HepG2 (cell line): Measurements from ENCODE around the gene GOLGA8B. TPM values are rescaled to one million over a fixed set of nuclear protein-coding genes. Genes with fewer than 3 reads are reported as not detected.

Source experiments
- ATAC-seq: fragments of 200-7000 bp; cut with Tn5 transposase; 3 replicates; pipeline ENCODE4 v1.9.1; 2020; ENCODE audit warnings: mild to moderate bottlenecking, moderate library complexity
- BruUV-seq: library from RNA; stranded (reverse); fragments of 400-500 nt; replicated peaks from 2 replicates; lab custom pipeline; 2021; lab: Mats Ljungman, UMichigan
- CTCF ChIA-PET: fragments of 300-600 bp; formaldehyde crosslinking; extraction: SDS; loops from one replicate; lab custom pipeline; 2021; ENCODE audit warnings: low total read pairs, inconsistent platforms, low intra/inter-chr PET ratio; lab: Yijun Ruan, JAX
- POLR2A ChIA-PET: fragments of 350-600 bp; sonication (Branson Sonifier 250); formaldehyde crosslinking; loops from one replicate; lab custom pipeline; 2020; ENCODE audit warnings: antibody characterized with exemption, inconsistent platforms; lab: Yijun Ruan, JAX
- DNase-seq: peaks from one replicate; pipeline ENCODE4 v3.0.0-alpha.2; 2015; ENCODE audit warnings: low spot score
- FAIRE-seq: peaks from 3 replicates; lab custom pipeline; 2011; peaks lifted over from hg19 to GRCh38; lab: Jason Lieb, UNC
- H2AFZ ChIP-seq: one replicate; pipeline ENCODE4 v1.6.1; 2011; ENCODE audit warnings: low read length, inconsistent platforms
- H3K27ac ChIP-seq: fragments of 300-600 bp; 3 replicates; pipeline ENCODE4 v1.8.0; 2011; ENCODE audit warnings: mixed run types, mild to moderate bottlenecking, mixed read lengths, low read length, inconsistent platforms; ENCODE audit not compliant: insufficient read depth; ENCODE audit errors: extremely low read length
- H3K27me3 ChIP-seq, 2 experiments: fragments of 200-600 bp in 1 of 2; 2 replicates in 1 of 2; 3 replicates in 1 of 2; pipeline versions ENCODE4 v1.6.0 to v1.8.0; 2011; ENCODE audit warnings: low read length in 2 of 2, mild to moderate bottlenecking in 2 of 2, moderate library complexity in 2 of 2, inconsistent platforms in 1 of 2; ENCODE audit not compliant: insufficient read depth in 2 of 2, control insufficient read depth in 1 of 2
- H3K36me3 ChIP-seq, 2 experiments: fragments of 200-600 bp in 1 of 2; replicated peaks in 1 of 2; 2 replicates in 1 of 2; 3 replicates in 1 of 2; pipeline versions ENCODE4 v1.5.1 to v1.8.0; 2011; ENCODE audit warnings: low read length in 2 of 2, inconsistent platforms in 1 of 2; ENCODE audit not compliant: insufficient read depth in 2 of 2, control insufficient read depth in 1 of 2
- H3K4me1 ChIP-seq: 2 replicates; pipeline ENCODE4 v1.5.1; 2012; ENCODE audit warnings: low read length, inconsistent platforms; ENCODE audit not compliant: insufficient read depth
- H3K4me2 ChIP-seq: 2 replicates; pipeline ENCODE4 v1.6.0; 2011; ENCODE audit warnings: low read depth, low read length, inconsistent platforms
- H3K4me3 ChIP-seq, 3 experiments: fragments of 200-600 bp in 1 of 3; sonication (generic), shearing (Covaris generic) in 1 of 3; replicated peaks in 1 of 3; 2 replicates each; pipeline ENCODE4 v1.5.1; 2011 to 2016; ENCODE audit warnings: low read length in 3 of 3, inconsistent platforms in 2 of 3, low read depth in 2 of 3, mild to moderate bottlenecking in 2 of 3, control low read depth in 1 of 3, mixed read lengths in 1 of 3; ENCODE audit not compliant: insufficient read depth in 1 of 3
- H3K79me2 ChIP-seq: one replicate; pipeline ENCODE4 v1.6.1; 2011; ENCODE audit warnings: low read length, inconsistent platforms; ENCODE audit not compliant: insufficient read depth
- H3K9ac ChIP-seq: 2 replicates; pipeline ENCODE4 v1.6.0; 2011; ENCODE audit warnings: mild to moderate bottlenecking, low read depth, low read length, inconsistent platforms; ENCODE audit not compliant: insufficient read depth
- H3K9me3 ChIP-seq: 2 replicates; pipeline ENCODE4 v1.5.1; 2012; ENCODE audit warnings: mild to moderate bottlenecking, low read length
- H4K20me1 ChIP-seq: 2 replicates; pipeline ENCODE4 v1.6.0; 2011; ENCODE audit warnings: inconsistent platforms, mild to moderate bottlenecking, low read length, moderate library complexity; ENCODE audit not compliant: insufficient read depth
- ATF5 ChIP-seq: sonication (generic); formaldehyde crosslinking; IDR thresholded peaks from 2 replicates; pipeline ENCODE4 v1.4.0; 2020; ENCODE audit warnings: mild to moderate bottlenecking, low read depth, missing genetic modification reagents
- DR1 ChIP-seq: sonication (generic); formaldehyde crosslinking; IDR thresholded peaks from 2 replicates; pipeline ENCODE4 v1.8.0; 2021; ENCODE audit warnings: mild to moderate bottlenecking, missing genetic modification reagents, inconsistent platforms
- HNF1A ChIP-seq, 2 experiments: sonication (generic) in 1 of 2; formaldehyde crosslinking in 1 of 2; IDR thresholded peaks; 2 replicates each; pipeline versions ENCODE4 v1.4.0 to v1.6.1; 2016 to 2020; ENCODE audit warnings: borderline replicate concordance in 1 of 2, low read depth in 1 of 2, mild to moderate bottlenecking in 1 of 2, missing genetic modification reagents in 1 of 2
- HOXA7 ChIP-seq: sonication (generic); formaldehyde crosslinking; IDR thresholded peaks from 2 replicates; pipeline ENCODE4 v1.8.1; 2022; ENCODE audit warnings: mild to moderate bottlenecking, missing genetic modification reagents, moderate library complexity
- ISL2 ChIP-seq: sonication (generic); formaldehyde crosslinking; IDR thresholded peaks from 2 replicates; pipeline ENCODE4 v1.5.0; 2020; ENCODE audit warnings: missing genetic modification reagents
- RERE ChIP-seq: IDR thresholded peaks from 2 replicates; pipeline ENCODE4 v1.6.1; 2016; ENCODE audit warnings: low read depth, missing genetic modification reagents, missing compliant biosample characterization
- U2AF1 ChIP-seq: fragments of 200-400 bp; formaldehyde crosslinking; optimal IDR thresholded peaks from 2 replicates; pipeline ENCODE3; 2017; ENCODE audit warnings: mild to moderate bottlenecking, low read depth, low read length
- WIZ ChIP-seq: sonication (generic); formaldehyde crosslinking; IDR thresholded peaks from 2 replicates; pipeline ENCODE4 v1.5.1; 2020; ENCODE audit warnings: mild to moderate bottlenecking, missing genetic modification reagents
- ZNF33B ChIP-seq: sonication (generic); formaldehyde crosslinking; IDR thresholded peaks from 2 replicates; pipeline ENCODE4 v1.5.1; 2020; ENCODE audit warnings: mild to moderate bottlenecking, missing genetic modification reagents
- ZNF552 ChIP-seq: sonication (generic); formaldehyde crosslinking; IDR thresholded peaks from 2 replicates; pipeline ENCODE4 v1.9.0; 2022; ENCODE audit warnings: missing genetic modification reagents, mild to moderate bottlenecking, borderline replicate concordance
- ZNF563 ChIP-seq: sonication (generic); formaldehyde crosslinking; IDR thresholded peaks from 2 replicates; pipeline ENCODE4 v1.8.0; 2022; ENCODE audit warnings: mild to moderate bottlenecking, moderate library complexity, missing genetic modification reagents
- ZNF605 ChIP-seq: sonication (generic); formaldehyde crosslinking; IDR thresholded peaks from 2 replicates; pipeline ENCODE4 v1.8.0; 2022; ENCODE audit warnings: mild to moderate bottlenecking, missing genetic modification reagents
- ZNF660 ChIP-seq: sonication (generic); formaldehyde crosslinking; IDR thresholded peaks from 2 replicates; pipeline ENCODE4 v1.5.1; 2020; ENCODE audit warnings: mild to moderate bottlenecking, low read depth, missing genetic modification reagents, borderline replicate concordance
- ZNF883 ChIP-seq: sonication (generic); formaldehyde crosslinking; IDR thresholded peaks from 2 replicates; pipeline ENCODE4 v1.5.1; 2020; ENCODE audit warnings: mild to moderate bottlenecking, missing genetic modification reagents; ENCODE audit errors: not compliant biosample characterization
- WGBS: methylation state at CpG from one replicate; pipeline ENCODE4 v1.1.6; 2017; ENCODE audit warnings: low lambda C conversion rate; 5-methylcytosine and 5-hydroxymethylcytosine counted together
- in situ Hi-C: cut with HindIII; loops from 2 replicates; pipeline ENCODE4 v1.10.0; 2017; ENCODE audit warnings: low pct_unique_long_range_greater_than_20kb; ENCODE audit not compliant: extremely low pct_ligation_motif_present
- intact Hi-C: fragments of 100-400 bp; cut with micrococcal nuclease; formaldehyde crosslinking; loops from one replicate; pipeline ENCODE4 v1.10.0; 2022; ENCODE audit not compliant: unreplicated experiment
- polyA plus RNA-seq, 8 experiments: library from polyadenylated mRNA; depleted of rRNA in 3 of 8; stranded (reverse) in 7 of 8; unstranded in 1 of 8; fragments of >200 nt; fragmentation: Illumina TruSeq in 4 of 8; extraction: Trizol in 4 of 8; gene quantifications; 2 replicates each; pipeline versions ENCODE4 v1.2.1 to v1.2.3, GENCODE V29; 2011 to 2016; ENCODE audit warnings: low read depth in 4 of 8, missing spikeins in 1 of 8, mixed read lengths in 1 of 8; ENCODE audit not compliant: insufficient read depth in 1 of 8
- total RNA-seq, 5 experiments: library from RNA; depleted of rRNA; stranded (reverse); fragments of >200 nt; fragmentation: Illumina TruSeq; extraction: Trizol; gene quantifications; 2 replicates each; pipeline ENCODE4 v1.2.3, GENCODE V29; 2016; ENCODE audit warnings: low read depth in 1 of 5

GOLGA8B gene
- total and polyA plus RNA-seq, 2 of the 13 experiments (the other 11 are each of a cell fraction or from before 2014, with no cell fraction given): 38.8 to 89.0 TPM

GRCh38 chr15:34628577-34629152 is 45.2 kb upstream of the GOLGA8B start:
- DNase-seq: no peak
- in situ Hi-C loops (loop anchor here (10.0 kb wide), 1 partner anchor 286 kb away; no protein-coding TSS in a partner anchor), intact Hi-C loops (no loop called here)
- H3K36me3 ChIP-seq: no peaks in the 10 kb centered on the region
- ChIA-PET POLR2A (no interaction called here), CTCF (no interaction called here)
- no peak for FAIRE-seq
- H3K4me3 ChIP-seq: no peak overlapping the region
- 1% methylated on average over 2 of the region's 2 CpGs for WGBS
- H4K20me1 ChIP-seq: no peaks in the 10 kb centered on the region
- no peak overlapping the region for H3K9ac ChIP-seq
- H3K27me3 ChIP-seq: no peaks in the 10 kb centered on the region
- no peaks in the 10 kb centered on the region for H3K9me3 ChIP-seq
- no TSS peak for BruUV-seq
- ATAC-seq: no peak
- H3K4me2 ChIP-seq: no peak overlapping the region
- H2AFZ ChIP-seq: no peak overlapping the region
- no peak overlapping the region for H3K27ac ChIP-seq
- H3K4me1 ChIP-seq: no peaks in the 10 kb centered on the region
- no peaks in the 10 kb centered on the region for H3K79me2 ChIP-seq
- TF ChIP-seq ZNF605 (no peak), DR1 (CRISPR knock-in tag) (no peak), RERE (CRISPR knock-in tag) (no peak), ZNF563 (no peak), HNF1A (IDR thresholded peaks at IDR 0.05; ENCODE audit: low read depth) (no peak), HNF1A (CRISPR knock-in tag; IDR thresholded peaks at IDR 0.05; ENCODE audit: borderline replicate concordance) (no peak), HOXA7 (CRISPR knock-in tag) (no peak), ZNF552 (CRISPR knock-in tag) (no peak), ZNF883 (no peak), ISL2 (no peak), ATF5 (CRISPR knock-in tag) (no peak), ZNF660 (CRISPR knock-in tag) (no peak), U2AF1 (no peak), WIZ (CRISPR knock-in tag) (no peak), ZNF33B (CRISPR knock-in tag) (no peak)
